Stimulated activated CD4-positive, alpha-beta T cell treated with anti-CD3 and anti-CD28 coated beads, Interleukin-2, amount 100 ng/mL, for 4 hours (primary cell): Measurements from ENCODE around the gene TMED10.
"Not testable (repeated sequence)": the region's sequence is repeated elsewhere in the genome, so short reads cannot be mapped to it uniquely, and the experiment has no call there.

ENCODE experiments used
- DNase-seq: peaks from one replicate; pipeline ENCODE4 v3.0.0-alpha.2; 2020; ENCODE audit warnings: low read depth

Gene TMED10

DNA sequence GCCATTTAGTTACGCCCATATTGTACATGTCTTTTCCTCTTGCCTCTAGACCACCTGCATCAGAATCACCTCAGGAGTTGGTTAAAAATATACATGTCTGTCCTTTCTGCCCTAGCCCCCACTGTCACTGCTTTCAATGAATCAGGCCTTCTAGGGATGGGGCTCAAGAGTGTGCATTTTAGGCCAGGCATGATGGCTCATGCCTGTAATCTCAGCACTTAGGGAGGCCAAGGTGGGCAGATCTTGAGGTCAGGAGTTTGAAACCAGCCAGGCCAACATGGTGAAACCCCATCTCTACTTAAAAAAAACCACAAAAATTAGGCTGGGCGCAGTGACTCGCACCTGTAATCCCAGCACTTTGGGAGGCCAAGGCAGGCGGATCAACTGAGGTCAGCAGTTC, 13.6 kb upstream of the TMED10 start:
- no peak for DNase-seq

- DNase-seq, result no peak
Measured at GRCh38 chr14:75188520-75189268, 12.3 kb upstream of the TMED10 start.

DNA sequence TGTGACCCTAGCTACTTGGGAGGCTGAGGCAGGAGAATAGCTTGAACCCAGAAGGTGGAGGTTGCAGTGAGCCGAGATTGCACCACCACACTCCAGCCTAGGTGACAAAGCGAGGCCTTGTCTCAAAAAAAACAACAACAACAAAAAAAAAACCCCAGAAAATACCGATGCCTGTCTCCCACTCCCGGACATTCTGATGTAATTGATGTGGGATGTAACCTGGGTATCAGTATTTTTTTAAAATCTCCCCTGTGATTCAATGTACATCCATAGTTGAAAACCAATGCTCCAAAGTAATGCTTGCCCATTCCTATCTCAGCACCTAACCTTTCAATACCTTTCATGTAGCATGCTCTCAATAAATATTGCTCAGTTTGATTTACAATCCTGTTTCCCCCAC, 11.7 kb upstream of the TMED10 start:
- DNase-seq, result no peak

- DNase-seq, result no peak
Measured at GRCh38 chr14:75186953-75187352, 10.5 kb upstream of the TMED10 start.

- no peak for DNase-seq
Measured at GRCh38 chr14:75185251-75186040, 9.0 kb upstream of the TMED10 start.

DNA sequence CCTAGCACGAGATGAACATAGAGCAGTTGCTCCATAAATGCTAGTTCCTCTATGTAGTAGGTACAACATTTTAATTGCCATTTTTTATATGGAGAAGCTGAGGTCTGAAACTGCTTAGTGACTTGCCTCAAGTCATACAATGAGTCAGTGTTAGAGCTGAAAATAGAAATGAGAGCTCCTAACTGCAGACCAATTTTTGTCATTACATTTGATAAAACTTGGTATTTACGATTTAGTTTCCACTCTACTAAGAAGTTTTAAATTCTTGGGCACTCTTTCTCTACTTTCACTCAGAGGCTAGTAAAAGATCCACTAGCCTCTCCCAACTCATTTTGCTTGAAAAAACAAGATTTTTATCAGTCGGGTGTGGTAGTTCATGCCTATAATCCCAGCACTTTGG, 8.1 kb upstream of the TMED10 start:
- no peak for DNase-seq

DNA sequence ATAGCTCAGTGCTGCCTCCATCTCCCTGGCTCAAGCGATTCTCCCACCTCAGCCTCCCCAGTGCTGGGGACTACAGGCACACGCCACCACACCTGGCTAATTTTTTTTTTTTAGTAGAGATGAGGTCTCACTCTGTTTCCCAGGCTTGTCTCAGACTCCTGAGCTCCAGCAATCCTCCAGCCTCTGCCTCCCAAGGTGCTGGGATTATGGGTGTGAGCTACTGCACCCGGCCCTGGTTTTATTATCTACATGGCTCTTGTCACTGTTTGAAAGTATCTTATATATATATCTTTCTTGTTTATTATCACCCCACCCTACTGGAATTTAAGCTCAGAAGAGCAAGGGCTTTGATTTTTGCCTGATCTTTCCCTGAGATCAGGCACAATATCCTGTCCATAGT, 7.6 kb upstream of the TMED10 start:
- no peak for DNase-seq

- no peak for DNase-seq
Measured at GRCh38 chr14:75183225-75183624, 6.8 kb upstream of the TMED10 start.

DNA sequence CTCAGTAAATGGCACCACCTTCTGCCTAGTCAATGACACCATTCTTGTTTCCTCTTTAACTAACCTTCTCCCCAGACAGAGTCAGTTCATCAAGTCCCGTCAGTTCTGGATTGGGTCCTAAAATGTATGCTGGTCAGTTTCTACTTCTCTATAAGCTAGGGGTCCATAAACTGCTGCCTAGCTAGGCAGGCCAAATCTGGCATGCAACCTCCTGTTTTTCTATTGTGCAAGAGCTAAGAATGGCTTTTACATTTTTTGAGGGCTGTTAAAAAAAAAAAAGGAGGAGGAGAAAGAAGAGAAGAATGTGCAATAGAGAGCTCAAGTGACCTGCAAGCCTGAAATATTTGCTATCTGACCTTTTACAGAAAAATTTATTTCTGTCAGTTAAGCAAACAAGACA, 6.4 kb upstream of the TMED10 start:
- DNase-seq, result no peak

DNA sequence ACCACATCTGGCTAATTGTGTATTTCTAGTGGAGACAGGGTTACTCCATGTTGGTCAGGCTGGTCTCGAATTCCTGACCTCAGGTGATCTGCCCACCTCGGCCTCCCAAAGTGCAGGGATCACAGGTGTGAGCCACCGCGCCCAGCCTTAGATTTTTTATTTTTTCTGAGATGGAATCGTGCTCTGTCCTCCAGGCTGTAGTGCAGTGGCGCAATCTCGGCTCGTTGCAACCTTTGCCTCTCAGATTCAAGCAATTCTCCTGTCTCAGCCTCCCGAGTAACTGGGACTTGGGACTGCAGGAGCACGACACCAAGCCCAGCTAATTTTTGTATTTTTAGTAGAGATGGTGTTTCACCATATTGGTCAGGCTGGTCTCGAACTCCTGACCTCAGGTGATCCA, 5.8 kb upstream of the TMED10 start:
- not testable (repeated sequence) for DNase-seq

GRCh38 chr14:75181293-75182062, 5.1 kb upstream of the TMED10 start:
- no peak for DNase-seq

GRCh38 chr14:75175677-75176141, 703 bp downstream of the TMED10 start:
- DNase-seq, result no peak

GRCh38 chr14:75174066-75174465, 2.3 kb downstream of the TMED10 start:
- no peak for DNase-seq

GRCh38 chr14:75170772-75171171, 5.6 kb downstream of the TMED10 start:
- DNase-seq, result no peak

DNA sequence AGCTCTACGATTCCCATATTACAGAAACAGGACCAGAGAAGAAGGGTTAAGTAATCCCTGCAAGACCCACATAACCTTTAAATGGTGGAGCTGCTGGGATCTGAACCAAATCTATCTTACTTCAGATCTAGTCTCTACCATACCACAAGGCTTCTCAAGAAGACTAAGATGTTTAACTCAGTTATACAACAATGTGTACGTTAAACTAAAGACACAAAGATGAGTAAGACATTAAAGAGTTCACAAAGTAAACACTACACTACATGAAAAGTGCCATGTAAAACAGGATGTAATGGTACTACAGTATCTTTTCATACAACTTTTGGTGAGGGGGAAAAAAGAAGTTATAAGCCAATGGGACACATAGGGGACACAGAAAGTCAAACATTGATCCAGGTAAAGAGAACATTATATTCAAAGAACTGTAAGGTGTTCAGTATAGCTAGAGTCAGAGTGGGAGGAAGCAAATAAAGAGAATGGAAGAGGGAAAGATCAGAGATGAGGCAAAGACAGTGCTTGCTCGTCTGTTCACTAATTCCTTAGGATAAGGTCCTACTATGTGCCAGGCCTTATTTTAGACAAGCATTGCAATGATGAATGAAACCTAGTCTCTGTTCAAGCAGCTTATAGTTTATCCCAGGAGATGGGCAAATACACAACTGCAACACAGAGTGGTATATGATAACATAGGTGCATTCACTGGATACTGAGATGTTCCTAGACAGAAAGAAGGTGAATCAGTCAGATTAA, 7.7 kb downstream of the TMED10 start:
- no peak for DNase-seq

DNA sequence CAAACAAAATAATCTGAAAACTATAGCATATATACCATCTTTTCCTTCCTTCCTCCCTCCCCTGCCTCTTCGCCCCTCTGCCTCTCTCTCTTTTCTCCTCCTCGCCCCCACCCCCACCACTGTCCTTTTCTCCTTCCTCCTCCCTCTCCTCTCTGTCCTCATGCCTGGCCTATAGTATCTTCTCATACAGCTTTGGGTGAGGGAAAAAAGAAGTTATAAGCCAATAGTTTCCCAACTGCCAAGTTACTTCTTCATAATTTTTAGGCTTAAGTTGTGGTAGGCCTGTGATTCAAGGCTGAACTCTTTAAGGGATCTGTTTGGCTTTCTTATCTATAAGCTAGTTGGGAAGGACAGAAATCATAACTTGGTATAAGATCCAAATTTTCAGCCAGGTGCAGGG, 9.1 kb downstream of the TMED10 start:
- no peak for DNase-seq

- DNase-seq, result no peak
Measured at GRCh38 chr14:75165586-75166391, 10.6 kb downstream of the TMED10 start.

GRCh38 chr14:75164809-75165208, 11.6 kb downstream of the TMED10 start:
- no peak for DNase-seq

- no peak for DNase-seq
Measured at GRCh38 chr14:75163677-75164076, 12.7 kb downstream of the TMED10 start.

DNA sequence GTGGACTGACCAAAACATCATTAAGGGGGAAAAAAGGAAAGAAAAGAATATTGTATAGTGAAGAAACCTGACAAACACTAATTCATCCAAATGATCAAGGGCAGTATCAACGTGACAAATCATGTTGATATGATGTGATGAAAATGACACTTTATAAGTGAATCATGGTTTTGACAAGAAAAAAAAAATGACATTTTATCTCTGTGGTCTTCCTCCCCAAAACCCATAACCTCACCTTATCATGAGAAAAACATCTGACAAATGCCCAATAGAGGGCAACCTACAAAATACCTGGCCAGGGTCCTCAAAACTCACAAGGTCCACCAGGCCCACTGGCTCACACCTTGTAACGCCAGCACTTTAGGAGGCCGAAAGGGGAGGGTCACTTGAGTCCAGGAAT, 13.8 kb downstream of the TMED10 start:
- no peak for DNase-seq
